Stimulated activated CD8-positive, alpha-beta memory T cell treated with anti-CD3 and anti-CD28 coated beads, Interleukin-4, amount 100 ng/mL, for 48 hours (primary cell): ENCODE results near the gene MCMBP.
A peak's percentile ranks its signal among the peaks of the same experiment; 100 is the strongest.
"Not testable (repeated sequence)": the region's sequence is repeated elsewhere in the genome, so short reads cannot be mapped to it uniquely, and the experiment has no call there.

ENCODE experiments used
- DNase-seq: peaks from one replicate; pipeline ENCODE4 v3.0.0-alpha.2; 2020

MCMBP gene

GRCh38 chr10:119872610-119872859 lies at the start of gene MCMBP:
Gene MCMBP (minus strand): TSS chr10:119872843. CDS start chr10:119872584, 259 bp downstream.
- DNase-seq, result no peak

GRCh38 chr10:119919826-119920225 lies 47.2 kb upstream of the MCMBP start:
- DNase-seq, result no peak

- no peak for DNase-seq
Measured at GRCh38 chr10:119919271-119919670, 46.6 kb upstream of the MCMBP start.

- DNase-seq, result no peak
Measured at GRCh38 chr10:119917777-119918176, 45.1 kb upstream of the MCMBP start.

GRCh38 chr10:119910689-119911088 lies 38.0 kb upstream of the MCMBP start:
- no peak for DNase-seq

GRCh38 chr10:119908166-119908565 lies 35.5 kb upstream of the MCMBP start:
- no peak for DNase-seq

GRCh38 chr10:119907695-119908094 lies 35.1 kb upstream of the MCMBP start:
- not testable (repeated sequence) for DNase-seq

GRCh38 chr10:119903946-119904666 lies 31.5 kb upstream of the MCMBP start:
- no peak for DNase-seq

GRCh38 chr10:119898577-119898976 lies 25.9 kb upstream of the MCMBP start:
- no peak for DNase-seq

GRCh38 chr10:119896937-119897770 lies 24.5 kb upstream of the MCMBP start:
- DNase-seq, result no peak

- no peak for DNase-seq
Measured at GRCh38 chr10:119896061-119896655, 23.5 kb upstream of the MCMBP start.

GRCh38 chr10:119893845-119894427 lies 21.3 kb upstream of the MCMBP start:
- DNase-seq, result no peak

- no peak for DNase-seq
Measured at GRCh38 chr10:119893074-119893473, 20.4 kb upstream of the MCMBP start.

- peak; percentile 95 for DNase-seq
Measured at GRCh38 chr10:119892188-119893065, 19.8 kb upstream of the MCMBP start, which contains the start of gene SEC23IP. Gene SEC23IP (plus strand): TSS chr10:119892730. CDS start chr10:119892783, 53 bp downstream.

GRCh38 chr10:119891849-119892187 lies 19.2 kb upstream of the MCMBP start:
- not testable (repeated sequence) for DNase-seq

GRCh38 chr10:119890307-119890706 lies 17.7 kb upstream of the MCMBP start:
- DNase-seq, result not testable (repeated sequence)

GRCh38 chr10:119889201-119889600 lies 16.6 kb upstream of the MCMBP start:
- DNase-seq, result not testable (repeated sequence)

- not testable (repeated sequence) for DNase-seq
Measured at GRCh38 chr10:119888715-119889114, 16.1 kb upstream of the MCMBP start.

- DNase-seq, result not testable (repeated sequence)
Measured at GRCh38 chr10:119886070-119886469, 13.4 kb upstream of the MCMBP start.

- DNase-seq, result not testable (repeated sequence)
Measured at GRCh38 chr10:119883901-119884611, 11.4 kb upstream of the MCMBP start.

- no peak for DNase-seq
Measured at GRCh38 chr10:119878524-119878923, 5.9 kb upstream of the MCMBP start.
